Stimulated activated CD4-positive, alpha-beta T cell treated with anti-CD3 and anti-CD28 coated beads, Interleukin-15, amount 100 ng/mL, for 24 hours (primary cell): ENCODE data around the gene TSPEAR.

Experiments used
- DNase-seq: peaks from one replicate; pipeline ENCODE4 v3.0.0-alpha.2; 2020

TSPEAR gene

GRCh38 chr21:44478124-44478800, 233.1 kb downstream of the TSPEAR start:
- no peak for DNase-seq

- DNase-seq, result no peak
These were observed 233.7 kb downstream of the TSPEAR start for GRCh38 chr21:44477712-44478111.

GRCh38 chr21:44477131-44477530, 234.2 kb downstream of the TSPEAR start:
- DNase-seq, result no peak

- DNase-seq, result no peak
These were observed 236.0 kb downstream of the TSPEAR start for GRCh38 chr21:44475266-44475845.

GRCh38 chr21:44473915-44474555, 237.3 kb downstream of the TSPEAR start:
- DNase-seq, result no peak

- DNase-seq, result no peak
These were observed 239.4 kb downstream of the TSPEAR start for GRCh38 chr21:44471996-44472395.

GRCh38 chr21:44471341-44471740, 240.0 kb downstream of the TSPEAR start:
- DNase-seq, result no peak

- DNase-seq, result no peak
These were observed 243.5 kb downstream of the TSPEAR start for GRCh38 chr21:44467859-44468195.

GRCh38 chr21:44466996-44467858, 244.1 kb downstream of the TSPEAR start:
- no peak for DNase-seq

- no peak for DNase-seq
These were observed 244.9 kb downstream of the TSPEAR start for GRCh38 chr21:44466351-44466954.

GRCh38 chr21:44464351-44464750, 247.0 kb downstream of the TSPEAR start:
- DNase-seq, result no peak

- DNase-seq, result no peak
These were observed 247.6 kb downstream of the TSPEAR start for GRCh38 chr21:44463724-44464123.

GRCh38 chr21:44462834-44463200, 248.6 kb downstream of the TSPEAR start:
- no peak for DNase-seq

- no peak for DNase-seq
These were observed 249.1 kb downstream of the TSPEAR start for GRCh38 chr21:44462086-44462833.

- DNase-seq, result no peak
These were observed 249.8 kb downstream of the TSPEAR start for GRCh38 chr21:44461464-44462001.

- DNase-seq, result no peak
These were observed 250.4 kb downstream of the TSPEAR start for GRCh38 chr21:44461005-44461404.

GRCh38 chr21:44460441-44460755, 251.0 kb downstream of the TSPEAR start:
- no peak for DNase-seq

- no peak for DNase-seq
These were observed 251.5 kb downstream of the TSPEAR start for GRCh38 chr21:44459712-44460440.

GRCh38 chr21:44458971-44459711, 252.2 kb downstream of the TSPEAR start:
- no peak for DNase-seq

GRCh38 chr21:44456915-44457736, 254.2 kb downstream of the TSPEAR start:
- no peak for DNase-seq
